GM23248 (cell line): Measurements from ENCODE around the gene PSMD2.

Experiments used
- EZH2 ChIP-seq: fragments of 200-600 bp; sonication (generic); IDR thresholded peaks from 2 replicates; pipeline ENCODE4 v1.6.1; 2018; ENCODE audit warnings: antibody characterized with exemption, mild to moderate bottlenecking; ENCODE audit not compliant: insufficient read depth, poor library complexity, severe bottlenecking
- EZH2phosphoT487 ChIP-seq: fragments of 200-600 bp; sonication (generic); IDR thresholded peaks from 2 replicates; pipeline ENCODE4 v1.6.1; 2018; ENCODE audit warnings: antibody characterized with exemption, moderate library complexity, mild to moderate bottlenecking, low read depth; ENCODE audit not compliant: insufficient read depth

DNA sequence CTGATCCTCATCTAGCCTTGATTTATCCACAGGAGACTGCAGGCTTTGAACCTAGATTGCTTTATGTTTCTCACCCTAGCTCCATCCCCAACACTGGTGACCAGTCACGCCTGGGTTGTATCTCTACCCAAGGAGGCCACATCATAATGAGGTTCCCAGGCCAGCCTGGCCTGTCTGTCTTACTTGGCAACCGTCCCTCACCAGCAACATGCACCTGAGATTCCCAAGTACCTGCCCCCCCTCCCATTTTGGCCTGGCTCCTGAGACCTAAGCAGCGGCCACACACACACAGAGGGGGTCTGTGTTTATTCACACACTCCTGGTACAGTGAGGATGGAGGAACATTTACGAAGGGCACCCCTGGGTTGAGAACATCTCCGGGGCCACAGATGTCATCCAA, 40.1 kb upstream of the PSMD2 start:
- no peak for TF ChIP-seq EZH2phosphoT487
- no peak for TF ChIP-seq EZH2
